Vagina (tissue), 2 donors: ENCODE results near the gene ERN1.

Source experiments
- POLR2AphosphoS5 ChIP-seq, 2 donors: sonication (generic); formaldehyde crosslinking; IDR thresholded peaks; one replicate each; pipeline ENCODE4 v1.9.0; 2017; ENCODE audit warnings: antibody characterized with exemption in 2 of 2, mild to moderate bottlenecking in 2 of 2, low read depth in 1 of 2; ENCODE audit not compliant: insufficient read depth in 1 of 2
- TF ChIP-seq, protein P1 (sequence below), 3 experiments: fragments of 450-650 bp in 2 of 3; fragments of 200-600 bp in 1 of 3; sonication (generic) in 1 of 3; IDR thresholded peaks; one replicate each; pipeline ENCODE4 v1.5.1; 2017 to 2019; ENCODE audit warnings: antibody characterized with exemption in 3 of 3, mild to moderate bottlenecking in 2 of 3, moderate library complexity in 2 of 3

DNA sequence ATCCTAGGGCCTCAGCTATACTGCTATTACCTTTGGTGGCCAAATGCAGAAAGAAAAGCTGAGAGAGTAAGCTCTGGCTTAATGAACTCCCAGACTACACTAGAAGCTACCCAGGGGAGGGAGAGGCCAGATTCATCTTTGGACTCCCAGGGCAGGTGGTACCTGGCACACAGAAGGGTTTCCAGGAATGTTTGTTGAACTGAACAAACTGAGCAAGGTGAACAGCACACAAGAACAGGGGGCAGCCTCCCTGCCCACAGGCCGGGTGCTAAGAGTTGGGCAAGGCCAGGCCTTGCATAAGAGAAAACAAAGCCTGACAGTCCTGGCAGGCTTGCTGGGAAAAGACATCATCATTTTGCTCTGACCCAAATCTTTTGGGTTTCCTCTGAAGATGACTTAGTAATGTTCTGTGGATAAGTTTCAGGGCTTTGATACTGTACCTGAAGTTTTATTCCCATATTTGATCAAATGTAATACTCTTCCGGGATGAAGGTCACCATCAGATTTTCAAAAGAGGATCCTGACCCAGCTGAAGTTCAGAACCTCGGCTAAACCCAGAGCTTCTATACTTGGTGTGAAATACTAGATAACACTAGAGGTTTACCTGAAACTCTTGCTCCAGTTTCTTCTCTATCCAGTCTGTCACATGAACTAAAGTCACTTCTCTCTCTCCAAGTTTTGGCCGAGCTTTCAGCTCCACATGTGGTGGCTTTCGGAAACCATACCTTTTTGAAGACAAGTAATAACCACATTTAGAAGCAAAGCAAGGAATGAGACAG, 20.5 kb upstream of the ERN1 start:
- TF ChIP-seq, protein P1, sequence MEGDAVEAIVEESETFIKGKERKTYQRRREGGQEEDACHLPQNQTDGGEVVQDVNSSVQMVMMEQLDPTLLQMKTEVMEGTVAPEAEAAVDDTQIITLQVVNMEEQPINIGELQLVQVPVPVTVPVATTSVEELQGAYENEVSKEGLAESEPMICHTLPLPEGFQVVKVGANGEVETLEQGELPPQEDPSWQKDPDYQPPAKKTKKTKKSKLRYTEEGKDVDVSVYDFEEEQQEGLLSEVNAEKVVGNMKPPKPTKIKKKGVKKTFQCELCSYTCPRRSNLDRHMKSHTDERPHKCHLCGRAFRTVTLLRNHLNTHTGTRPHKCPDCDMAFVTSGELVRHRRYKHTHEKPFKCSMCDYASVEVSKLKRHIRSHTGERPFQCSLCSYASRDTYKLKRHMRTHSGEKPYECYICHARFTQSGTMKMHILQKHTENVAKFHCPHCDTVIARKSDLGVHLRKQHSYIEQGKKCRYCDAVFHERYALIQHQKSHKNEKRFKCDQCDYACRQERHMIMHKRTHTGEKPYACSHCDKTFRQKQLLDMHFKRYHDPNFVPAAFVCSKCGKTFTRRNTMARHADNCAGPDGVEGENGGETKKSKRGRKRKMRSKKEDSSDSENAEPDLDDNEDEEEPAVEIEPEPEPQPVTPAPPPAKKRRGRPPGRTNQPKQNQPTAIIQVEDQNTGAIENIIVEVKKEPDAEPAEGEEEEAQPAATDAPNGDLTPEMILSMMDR (IDR thresholded peaks at IDR 0.05), result no peak
- peak in 1 of 2 donors; percentile 22 for TF ChIP-seq POLR2AphosphoS5 (IDR thresholded peaks at IDR 0.05; ENCODE audit: insufficient read depth in 1 of 2, low read depth in 1 of 2)
